Inflammatory macrophage treated with lipopolysaccharide for 4 hours (primary cell): Measurements from ENCODE around the gene NDUFS4.
"Not testable (repeated sequence)": the region's sequence is repeated elsewhere in the genome, so short reads cannot be mapped to it uniquely, and the experiment has no call there.

Source experiments
- DNase-seq: peaks from one replicate; pipeline ENCODE4 v3.0.0-alpha.2; 2020

The NDUFS4 gene

DNA sequence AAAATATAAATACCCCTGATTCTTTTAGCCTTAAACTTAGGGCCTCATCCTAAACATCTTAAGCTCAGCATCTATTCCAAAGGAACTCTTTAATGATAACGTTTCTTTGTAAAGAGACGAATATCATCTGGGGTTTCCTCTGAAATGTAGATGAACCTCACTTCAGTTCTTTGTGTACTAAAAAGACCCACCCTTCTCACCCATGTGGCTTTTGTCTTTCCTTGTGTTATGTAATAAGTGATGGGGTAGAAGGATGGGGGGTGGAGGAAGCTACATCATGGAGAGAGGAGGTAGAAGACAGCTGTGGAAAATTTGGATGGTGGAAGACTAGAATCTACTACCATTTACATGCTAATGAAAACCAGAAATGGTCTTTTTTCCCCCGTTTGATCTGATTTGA is 111.0 kb downstream of the NDUFS4 start:
- DNase-seq, result no peak

DNA sequence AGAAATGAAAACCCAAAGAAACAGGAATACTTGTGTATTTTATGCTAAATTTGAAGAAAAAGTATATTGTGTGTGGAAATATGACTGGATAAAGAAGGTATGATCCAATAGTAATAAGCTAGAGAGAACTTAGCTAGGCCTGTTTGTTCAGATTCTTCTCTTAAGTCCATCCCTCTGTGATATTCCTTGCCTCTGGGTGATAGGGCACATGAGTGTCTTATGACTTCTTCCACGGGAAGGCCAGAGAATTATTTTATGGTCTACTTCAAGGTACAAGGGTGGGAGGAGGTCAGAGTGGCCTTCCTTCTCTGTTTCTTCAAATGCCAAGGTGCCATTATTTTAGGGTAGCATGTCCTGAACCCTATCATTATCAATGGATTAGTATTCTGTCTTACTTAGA is 113.7 kb downstream of the NDUFS4 start:
- DNase-seq, result no peak

DNA sequence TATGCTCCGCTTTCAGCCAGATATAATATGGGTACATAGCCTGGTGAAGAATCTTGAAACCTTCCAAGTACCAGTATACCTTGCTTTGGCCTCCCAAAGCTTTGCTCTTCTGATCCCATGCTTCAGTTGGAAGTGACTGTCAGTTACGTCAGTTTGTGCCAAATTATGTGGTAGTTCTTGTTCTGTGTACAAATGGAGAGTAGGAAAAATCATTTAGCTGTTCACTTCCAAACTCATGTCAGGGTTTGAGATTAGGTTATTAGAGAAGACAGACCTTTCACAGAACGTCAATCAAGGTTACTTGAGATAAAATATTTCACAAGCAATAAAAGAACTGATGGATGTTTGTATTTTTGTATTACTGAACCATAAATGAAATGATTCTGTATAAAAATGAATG is 117.2 kb downstream of the NDUFS4 start:
- no peak for DNase-seq

DNA sequence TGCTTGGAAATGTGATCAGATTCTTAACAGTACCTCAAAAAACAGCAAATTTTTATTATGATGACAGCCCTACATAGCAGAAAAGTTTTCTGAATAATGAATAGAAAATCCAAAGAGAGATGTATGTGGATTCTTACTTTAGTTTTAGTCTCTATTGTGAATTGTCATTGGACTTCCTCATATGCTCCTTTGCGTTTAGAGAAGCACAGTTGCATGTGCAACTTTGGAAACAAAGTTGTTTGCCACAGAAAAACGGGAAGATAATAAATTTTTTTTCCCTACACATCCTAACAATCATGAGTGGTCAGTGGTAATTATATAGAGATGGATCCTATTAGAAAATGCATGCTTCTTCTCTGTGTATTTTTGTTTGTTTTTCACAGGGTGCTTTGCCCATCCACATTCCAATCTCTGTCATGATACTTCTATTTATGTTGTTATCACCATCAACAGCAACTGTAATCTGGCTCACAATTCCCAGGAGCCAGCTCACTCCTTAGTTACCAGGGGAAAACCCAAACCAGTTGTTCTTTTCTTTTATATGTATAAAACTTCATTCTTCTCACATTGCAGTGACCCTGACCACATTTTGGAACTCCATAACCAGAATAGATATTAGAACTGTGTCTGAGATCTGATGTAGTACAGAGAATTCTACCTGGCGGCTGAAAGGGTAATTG is 118.7 kb downstream of the NDUFS4 start:
- DNase-seq, result peak; percentile 30

GRCh38 chr5:53681079-53681478 is 120.6 kb downstream of the NDUFS4 start:
- no peak for DNase-seq

DNA sequence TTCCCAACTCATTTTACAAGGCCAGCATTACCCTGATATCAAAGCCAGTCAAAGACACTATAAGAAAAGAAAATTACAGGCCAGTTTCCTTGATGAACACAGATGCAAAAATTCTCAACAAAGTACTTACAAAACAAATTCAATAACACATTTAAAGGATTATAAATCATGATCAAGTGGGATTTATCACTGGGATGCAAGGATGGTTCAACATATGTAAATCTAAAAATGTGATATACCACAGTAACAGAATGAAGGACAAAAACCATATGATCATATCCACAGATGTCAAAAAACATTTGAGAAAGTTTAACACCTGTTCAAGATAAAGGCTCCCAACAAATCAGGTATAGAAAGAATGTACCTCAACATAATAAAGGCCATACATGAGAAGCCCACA is 130.6 kb downstream of the NDUFS4 start:
- no peak for DNase-seq

DNA sequence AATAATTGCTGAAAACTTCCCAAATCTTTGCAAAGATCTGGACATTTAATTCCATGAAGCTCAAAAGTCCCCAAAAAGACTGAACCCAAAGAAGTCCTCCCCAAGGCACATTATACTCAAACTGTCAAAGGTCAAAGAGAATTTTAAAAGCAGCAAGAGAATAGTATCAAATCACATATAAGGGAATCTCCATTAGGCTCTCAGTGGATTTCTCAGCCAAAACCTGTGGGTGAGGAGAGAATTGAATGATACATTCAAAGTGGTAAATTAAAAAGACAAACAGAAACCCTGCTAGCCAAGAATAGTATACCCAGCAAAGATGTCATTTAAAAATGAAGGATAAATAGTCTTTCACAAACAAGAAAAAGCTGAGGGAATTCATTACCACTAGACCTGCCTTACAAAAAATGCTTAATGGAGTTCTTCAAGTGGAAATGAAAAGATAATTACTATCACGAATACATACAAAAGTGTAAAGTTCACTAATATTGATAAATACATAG is 134.1 kb downstream of the NDUFS4 start:
- no peak for DNase-seq

- not testable (repeated sequence) for DNase-seq
These were observed 150.0 kb downstream of the NDUFS4 start for GRCh38 chr5:53710405-53710804.

GRCh38 chr5:53712327-53712726 is 151.9 kb downstream of the NDUFS4 start:
- DNase-seq, result no peak

DNA sequence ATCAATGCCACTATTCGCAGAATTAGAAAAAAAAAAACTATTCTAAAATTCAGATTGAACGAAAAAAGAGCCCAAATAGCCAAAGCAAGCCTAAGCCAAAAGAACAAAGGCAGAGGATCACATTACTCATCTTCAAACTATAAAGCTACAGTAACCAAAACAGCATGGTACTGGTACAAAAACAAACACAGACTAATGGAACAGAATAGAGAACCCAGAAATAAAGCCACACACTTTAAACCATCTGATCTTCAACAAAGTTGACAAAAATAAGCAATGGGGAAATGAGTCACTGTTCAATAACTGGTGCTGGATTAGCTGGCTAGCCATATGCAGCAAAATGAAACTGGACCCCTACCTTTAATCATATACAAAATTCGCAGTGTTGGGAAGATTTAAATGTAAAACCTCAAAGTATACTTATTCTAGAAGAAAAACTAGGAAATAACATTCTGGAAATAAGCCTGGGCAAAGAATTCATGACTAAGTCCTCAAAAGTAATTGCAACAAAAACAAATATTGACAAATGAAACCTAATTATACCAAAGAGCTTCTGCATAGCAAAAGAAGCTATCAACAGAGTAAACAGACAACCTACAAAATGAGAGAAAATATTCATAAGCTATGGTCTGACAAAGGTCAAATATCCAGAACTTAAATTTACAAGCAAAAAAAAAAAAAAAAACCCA is 153.7 kb downstream of the NDUFS4 start:
- DNase-seq, result no peak

- DNase-seq, result no peak
These were observed 154.2 kb downstream of the NDUFS4 start for GRCh38 chr5:53714667-53715010.

DNA sequence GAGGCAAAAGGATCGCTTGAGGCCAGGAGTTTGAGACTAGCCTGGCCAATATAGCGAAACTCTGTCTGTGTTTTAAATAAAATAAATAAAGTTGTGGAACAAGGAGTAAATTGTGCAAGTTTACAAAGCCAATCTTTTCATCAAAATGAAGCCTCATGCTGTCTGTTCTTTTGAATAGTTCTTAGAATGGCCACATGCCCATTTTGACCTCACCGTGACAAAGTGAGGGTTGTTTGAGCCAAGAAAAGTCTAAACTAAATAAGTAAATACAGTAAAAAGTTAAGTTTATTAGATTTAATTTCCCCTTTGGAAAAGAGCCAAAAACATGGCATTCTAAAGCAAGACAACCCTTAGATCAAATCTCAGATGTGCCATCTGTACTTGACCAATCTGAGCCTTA is 165.7 kb downstream of the NDUFS4 start:
- no peak for DNase-seq

DNA sequence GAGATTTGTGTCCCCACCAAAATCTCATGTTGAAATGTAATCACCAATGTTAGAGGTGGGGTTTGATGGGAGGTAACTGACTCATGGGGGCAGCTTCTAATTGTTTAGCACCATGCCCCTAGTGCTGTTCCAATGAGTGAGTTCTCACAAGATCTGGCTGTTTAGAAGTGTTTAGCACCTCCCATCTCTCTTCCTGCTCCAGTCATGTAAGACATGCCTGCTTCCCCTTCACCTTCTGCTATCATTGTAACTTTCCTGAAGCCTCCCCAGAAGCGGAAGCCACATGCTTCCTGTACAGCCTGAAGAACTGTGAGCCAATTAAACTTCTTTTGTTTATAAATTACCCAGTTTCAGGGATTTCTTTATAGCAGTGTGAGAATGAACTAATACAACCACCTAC is 170.5 kb downstream of the NDUFS4 start:
- DNase-seq, result peak; percentile 6
